ENCODE measurements around the gene ADCY9.

DNA sequence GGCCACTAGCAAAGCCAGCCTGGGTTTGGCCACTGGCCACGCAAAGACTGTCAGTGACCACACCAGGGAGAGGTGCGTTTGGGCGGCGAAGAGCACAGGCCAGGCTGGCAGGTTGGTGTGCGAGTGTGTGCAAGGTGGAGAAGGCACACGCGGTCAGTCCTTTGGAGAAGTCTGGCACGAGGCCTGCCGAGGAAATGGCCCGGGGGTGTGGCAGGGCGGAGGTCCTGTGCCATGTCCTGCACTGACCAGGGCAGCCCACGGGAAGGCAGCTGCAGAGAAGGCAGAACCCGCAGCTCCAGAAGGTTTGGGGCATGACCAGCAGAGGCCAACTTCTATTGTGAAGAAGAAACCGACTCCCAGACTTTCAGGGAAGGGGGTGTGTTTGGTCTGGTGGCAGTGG lies 90.8 kb downstream of the ADCY9 start:
- TF ChIP-seq POLR2A (IDR thresholded peaks at IDR 0.05; ENCODE audit: low read length), result no peak
- no peak for TF ChIP-seq GATA1 (IDR thresholded peaks at IDR 0.05; ENCODE audit: low read depth, low read length)

Data from erythroblast (primary cell).